Measurements from ENCODE around the gene CXCL14.

The CXCL14 gene

DNA sequence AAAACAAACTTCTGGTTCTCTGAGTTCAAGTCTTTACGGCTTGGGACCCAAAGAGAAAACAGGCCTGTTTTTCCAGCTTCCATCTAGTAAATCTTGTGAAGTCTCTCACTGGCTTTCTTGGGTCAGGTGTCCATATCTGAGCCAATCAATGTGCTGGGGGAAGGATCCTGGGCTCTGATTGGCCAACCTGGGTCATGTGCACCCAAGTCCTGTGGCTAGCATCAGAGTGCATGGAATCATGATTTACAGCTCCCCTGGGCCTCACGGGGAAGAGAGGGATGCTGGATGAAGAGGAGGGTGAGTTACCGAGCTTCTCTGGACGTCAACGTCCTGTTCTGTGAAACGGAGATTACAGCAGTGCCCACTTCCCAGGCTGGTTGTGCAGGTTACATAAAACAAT is 19.4 kb downstream of the CXCL14 start:
- peaks cover 59% of the 10 kb centered on the region for H3K27me3 Mint-ChIP-seq
- ATAC-seq (replicated peaks; ENCODE audit: extremely low read depth, poor library complexity, severe bottlenecking) (no peak), DNase-seq (ENCODE audit: low spot score in 2 of 2) (no peak)
- no peaks in the 10 kb centered on the region for H3K9me3 Mint-ChIP-seq
- H3K4me1 Mint-ChIP-seq = peaks cover 8% of the 10 kb centered on the region
- H3K27ac Mint-ChIP-seq (ENCODE audit: low read depth) = no peak overlapping the region
- H3K4me3 Mint-ChIP-seq = no peak overlapping the region
- H3K36me3 Mint-ChIP-seq (ENCODE audit: insufficient read depth) = peaks cover 1% of the 10 kb centered on the region

GRCh38 chr5:135557076-135557838 is 21.5 kb downstream of the CXCL14 start:
- peaks cover 1% of the 10 kb centered on the region for H3K36me3 Mint-ChIP-seq (ENCODE audit: insufficient read depth)
- H3K4me3 Mint-ChIP-seq = no peak overlapping the region
- H3K27ac Mint-ChIP-seq (ENCODE audit: low read depth) = no peak overlapping the region
- peaks cover 68% of the 10 kb centered on the region for H3K27me3 Mint-ChIP-seq
- DNase-seq (ENCODE audit: low spot score in 2 of 2) (no peak), ATAC-seq (replicated peaks; ENCODE audit: extremely low read depth, poor library complexity, severe bottlenecking) (no peak)
- H3K9me3 Mint-ChIP-seq = no peaks in the 10 kb centered on the region
- H3K4me1 Mint-ChIP-seq = peaks cover 8% of the 10 kb centered on the region

DNA sequence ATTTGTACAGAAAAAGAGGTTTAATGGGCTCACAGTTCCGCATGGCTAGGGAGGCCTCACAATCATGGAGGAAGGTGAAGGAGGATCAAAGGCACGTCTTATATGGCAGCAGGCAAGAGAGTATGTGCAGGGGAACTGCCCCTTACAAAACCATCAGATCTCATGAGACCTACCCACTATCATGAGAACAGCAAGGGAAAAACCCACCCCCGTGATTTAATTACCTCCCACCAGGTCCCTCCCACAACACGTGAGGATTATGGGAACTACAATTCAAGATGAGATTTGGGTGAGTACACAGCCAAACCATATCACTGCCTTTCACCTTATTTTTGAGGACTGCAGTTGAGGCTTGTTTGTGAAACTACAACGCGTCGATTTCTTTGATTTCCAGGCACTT is 22.2 kb downstream of the CXCL14 start:
- H3K27ac Mint-ChIP-seq (ENCODE audit: low read depth) = no peak overlapping the region
- H3K4me3 Mint-ChIP-seq = no peak overlapping the region
- no peak for ATAC-seq (replicated peaks; ENCODE audit: extremely low read depth, poor library complexity, severe bottlenecking)
- no peak for DNase-seq (ENCODE audit: low spot score in 2 of 2)
- peaks cover 8% of the 10 kb centered on the region for H3K4me1 Mint-ChIP-seq
- H3K36me3 Mint-ChIP-seq (ENCODE audit: insufficient read depth) = peaks cover 1% of the 10 kb centered on the region
- no peaks in the 10 kb centered on the region for H3K9me3 Mint-ChIP-seq
- H3K27me3 Mint-ChIP-seq = peaks cover 75% of the 10 kb centered on the region

DNA sequence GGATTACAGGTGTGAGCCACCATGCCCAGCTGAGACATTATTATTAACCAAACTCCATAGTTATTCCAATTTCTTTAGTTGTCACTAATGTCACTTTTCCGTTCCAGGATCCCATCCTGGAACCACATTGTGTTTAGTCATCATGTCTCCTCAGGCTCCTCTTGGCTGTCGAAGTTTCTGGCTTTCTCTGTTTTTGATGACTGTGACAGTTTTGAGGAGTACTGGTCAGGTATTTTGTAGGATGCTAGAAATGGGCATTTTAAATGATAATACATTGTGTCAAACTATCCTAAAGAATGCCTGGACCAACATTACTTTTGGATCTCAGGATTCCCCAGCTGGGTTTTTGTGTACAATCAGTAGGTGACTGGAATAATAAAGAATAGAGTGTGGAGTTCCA is 23.3 kb downstream of the CXCL14 start:
- Mint-ChIP-seq H3K27ac (ENCODE audit: low read depth) (no peak overlapping the region), H3K36me3 (ENCODE audit: insufficient read depth) (peaks cover 1% of the 10 kb centered on the region), H3K4me1 (peaks cover 3% of the 10 kb centered on the region), H3K9me3 (no peaks in the 10 kb centered on the region), H3K4me3 (no peak overlapping the region), H3K27me3 (peaks cover 80% of the 10 kb centered on the region)
- no peak for DNase-seq (ENCODE audit: low spot score in 2 of 2)
- no peak for ATAC-seq (replicated peaks; ENCODE audit: extremely low read depth, poor library complexity, severe bottlenecking)

GRCh38 chr5:135553688-135554462 is 24.9 kb downstream of the CXCL14 start:
- Mint-ChIP-seq H3K27me3 (peaks cover 80% of the 10 kb centered on the region), H3K4me1 (no peaks in the 10 kb centered on the region), H3K27ac (ENCODE audit: low read depth) (no peak overlapping the region), H3K4me3 (no peak overlapping the region), H3K9me3 (no peaks in the 10 kb centered on the region), H3K36me3 (ENCODE audit: insufficient read depth) (peaks cover 1% of the 10 kb centered on the region)
- DNase-seq (ENCODE audit: low spot score in 2 of 2) (no peak), ATAC-seq (replicated peaks; ENCODE audit: extremely low read depth, poor library complexity, severe bottlenecking) (no peak)

GRCh38 chr5:135551593-135552447 is 27.0 kb downstream of the CXCL14 start:
- no peaks in the 10 kb centered on the region for H3K9me3 Mint-ChIP-seq
- ATAC-seq (replicated peaks; ENCODE audit: extremely low read depth, poor library complexity, severe bottlenecking) (no peak), DNase-seq (ENCODE audit: low spot score in 2 of 2) (peak; percentile 16 to 30)
- H3K36me3 Mint-ChIP-seq (ENCODE audit: insufficient read depth) = peaks cover 1% of the 10 kb centered on the region
- H3K27ac Mint-ChIP-seq (ENCODE audit: low read depth) = no peak overlapping the region
- H3K4me1 Mint-ChIP-seq = no peaks in the 10 kb centered on the region
- peaks cover 77% of the 10 kb centered on the region for H3K27me3 Mint-ChIP-seq
- no peak overlapping the region for H3K4me3 Mint-ChIP-seq

DNA sequence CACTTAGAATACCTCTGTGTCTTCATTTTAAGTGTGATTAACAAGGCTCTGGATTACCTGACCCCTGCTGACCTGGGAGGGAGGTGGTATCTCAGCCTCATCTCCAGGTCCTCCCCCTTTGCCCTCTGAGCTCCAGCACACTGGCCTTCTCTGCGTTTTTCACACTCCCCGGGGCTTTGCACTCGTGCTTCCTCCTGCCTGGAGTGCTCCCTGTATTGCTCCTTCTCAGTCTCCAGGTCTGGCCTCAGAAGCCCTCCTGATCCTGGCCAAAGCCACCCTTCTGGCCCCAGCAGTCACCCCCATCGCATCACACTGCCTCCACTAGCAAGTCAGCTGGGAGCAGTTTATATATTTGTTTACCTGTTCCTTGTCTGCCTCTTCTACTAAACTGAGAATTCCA is 29.4 kb downstream of the CXCL14 start:
- H3K36me3 Mint-ChIP-seq (ENCODE audit: insufficient read depth) = no peaks in the 10 kb centered on the region
- H3K27me3 Mint-ChIP-seq = peaks cover 82% of the 10 kb centered on the region
- no peak for ATAC-seq (replicated peaks; ENCODE audit: extremely low read depth, poor library complexity, severe bottlenecking)
- no peak for DNase-seq (ENCODE audit: low spot score in 2 of 2)
- no peaks in the 10 kb centered on the region for H3K9me3 Mint-ChIP-seq
- H3K27ac Mint-ChIP-seq (ENCODE audit: low read depth) = peak overlapping the region; percentile 23
- peaks cover 1% of the 10 kb centered on the region for H3K4me1 Mint-ChIP-seq
- H3K4me3 Mint-ChIP-seq = no peak overlapping the region

DNA sequence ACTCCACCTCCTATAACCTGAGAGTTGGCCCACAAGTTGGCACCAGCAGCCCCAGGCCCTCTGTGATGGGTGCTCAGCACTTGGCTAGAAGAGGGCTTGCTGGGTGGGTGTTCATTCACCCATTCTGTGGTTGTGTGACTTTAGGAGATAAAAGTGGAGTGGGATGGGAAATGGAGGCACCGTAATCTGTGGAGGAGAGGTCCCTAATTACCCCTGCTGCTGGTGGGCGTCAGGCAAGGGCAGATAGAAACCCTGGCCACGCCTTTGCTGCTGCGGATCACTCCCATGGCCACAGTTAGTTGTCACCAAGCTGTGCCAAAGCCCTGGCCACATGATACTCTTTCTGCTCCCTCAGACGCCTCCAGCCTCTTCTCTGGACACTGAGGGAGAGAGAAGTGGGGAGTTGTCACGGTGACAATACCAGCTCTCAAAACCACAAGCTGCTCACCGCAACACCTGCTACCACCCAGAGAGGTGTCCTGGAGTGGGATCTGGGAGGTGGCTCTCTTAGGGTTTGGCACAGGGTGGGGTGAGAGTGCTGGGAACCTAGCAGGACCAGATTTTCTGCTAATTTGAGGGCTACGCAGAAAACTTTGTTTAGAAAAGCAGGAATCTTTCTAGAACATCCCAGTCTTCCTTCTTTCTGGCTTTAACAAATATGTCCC is 31.1 kb downstream of the CXCL14 start:
- H3K36me3 Mint-ChIP-seq (ENCODE audit: insufficient read depth) = no peaks in the 10 kb centered on the region
- H3K27me3 Mint-ChIP-seq = peaks cover 89% of the 10 kb centered on the region
- no peak overlapping the region for H3K4me3 Mint-ChIP-seq
- no peak for ATAC-seq (replicated peaks; ENCODE audit: extremely low read depth, poor library complexity, severe bottlenecking)
- no peak overlapping the region for H3K27ac Mint-ChIP-seq (ENCODE audit: low read depth)
- no peaks in the 10 kb centered on the region for H3K9me3 Mint-ChIP-seq
- no peak for DNase-seq (ENCODE audit: low spot score in 2 of 2)
- peaks cover 12% of the 10 kb centered on the region for H3K4me1 Mint-ChIP-seq

DNA sequence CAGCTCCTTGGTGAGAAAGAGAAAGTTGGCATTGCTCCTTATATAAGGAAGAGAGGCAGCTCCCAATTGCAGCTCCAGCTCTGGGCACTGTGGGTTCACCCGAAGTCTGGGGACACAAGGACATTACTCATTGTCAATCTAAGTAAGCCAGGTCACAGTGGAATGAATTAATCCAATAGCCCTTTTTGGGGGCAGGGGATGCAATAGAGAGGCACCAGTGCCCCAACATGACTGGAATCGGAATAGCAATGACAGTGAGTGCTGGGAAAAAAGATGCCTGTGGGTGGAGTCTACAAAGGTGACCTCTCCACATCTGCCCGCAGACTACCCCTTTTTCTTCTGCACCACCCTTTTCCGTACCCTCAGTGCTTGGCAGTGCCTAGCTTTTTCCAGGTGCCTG is 31.9 kb downstream of the CXCL14 start:
- ATAC-seq (replicated peaks; ENCODE audit: extremely low read depth, poor library complexity, severe bottlenecking) (no peak), DNase-seq (ENCODE audit: low spot score in 2 of 2) (no peak)
- Mint-ChIP-seq H3K36me3 (ENCODE audit: insufficient read depth) (no peaks in the 10 kb centered on the region), H3K4me1 (peaks cover 12% of the 10 kb centered on the region), H3K27me3 (peaks cover 86% of the 10 kb centered on the region), H3K4me3 (no peak overlapping the region), H3K27ac (ENCODE audit: low read depth) (no peak overlapping the region), H3K9me3 (no peaks in the 10 kb centered on the region)

GRCh38 chr5:135546101-135546500 is 32.7 kb downstream of the CXCL14 start:
- Mint-ChIP-seq H3K36me3 (ENCODE audit: insufficient read depth) (no peaks in the 10 kb centered on the region), H3K27me3 (peaks cover 89% of the 10 kb centered on the region), H3K4me3 (no peak overlapping the region), H3K4me1 (peaks cover 12% of the 10 kb centered on the region), H3K27ac (ENCODE audit: low read depth) (no peak overlapping the region), H3K9me3 (no peaks in the 10 kb centered on the region)
- ATAC-seq (replicated peaks; ENCODE audit: extremely low read depth, poor library complexity, severe bottlenecking) (no peak), DNase-seq (ENCODE audit: low spot score in 2 of 2) (no peak)

GRCh38 chr5:135545099-135545498 is 33.7 kb downstream of the CXCL14 start:
- DNase-seq (ENCODE audit: low spot score in 2 of 2) = no peak
- Mint-ChIP-seq H3K27me3 (peaks cover 89% of the 10 kb centered on the region), H3K36me3 (ENCODE audit: insufficient read depth) (no peaks in the 10 kb centered on the region), H3K4me1 (peaks cover 12% of the 10 kb centered on the region), H3K4me3 (peak overlapping the region; percentile 90), H3K9me3 (no peaks in the 10 kb centered on the region), H3K27ac (ENCODE audit: low read depth) (no peak overlapping the region)
- no peak for ATAC-seq (replicated peaks; ENCODE audit: extremely low read depth, poor library complexity, severe bottlenecking)
